ENCODE measurements around the gene TRIM33.
"Not testable (repeated sequence)": the region's sequence is repeated elsewhere in the genome, so short reads cannot be mapped to it uniquely, and the experiment has no call there.

Gene TRIM33

GRCh38 chr1:114492978-114493377 lies 18.0 kb downstream of the TRIM33 start:
- TF ChIP-seq CTCF (IDR thresholded peaks at IDR 0.05; ENCODE audit: low read depth, low read length): no peak
- in situ Hi-C loops (cut with HindIII; ENCODE audit: low sequenced_read_pairs): no loop called here
- no peak overlapping the region for H3K4me3 ChIP-seq (ENCODE audit: low read depth, low read length)

GRCh38 chr1:114490274-114490693 lies 20.7 kb downstream of the TRIM33 start:
- no peak for TF ChIP-seq CTCF (IDR thresholded peaks at IDR 0.05; ENCODE audit: low read depth, low read length)
- DNase-seq (ENCODE audit: low read depth, low spot score): no peak
- in situ Hi-C loops (cut with HindIII; ENCODE audit: low sequenced_read_pairs): no loop called here
- no peak overlapping the region for H3K4me3 ChIP-seq (ENCODE audit: low read depth, low read length)

More at GRCh38 chr1:114492978-114493377, 18.0 kb downstream of the TRIM33 start:
- no peak for DNase-seq (ENCODE audit: low read depth, low spot score)

- in situ Hi-C loops (cut with HindIII; ENCODE audit: low sequenced_read_pairs): no loop called here
- DNase-seq (ENCODE audit: low read depth, low spot score): no peak
- no peak overlapping the region for H3K4me3 ChIP-seq (ENCODE audit: low read depth, low read length)
- TF ChIP-seq CTCF (IDR thresholded peaks at IDR 0.05; ENCODE audit: low read depth, low read length): no peak
Measured at GRCh38 chr1:114488739-114489138, 22.3 kb downstream of the TRIM33 start.

GRCh38 chr1:114485286-114485685 lies 25.7 kb downstream of the TRIM33 start:
- no peak overlapping the region for H3K4me3 ChIP-seq (ENCODE audit: low read depth, low read length)
- in situ Hi-C loops (cut with HindIII; ENCODE audit: low sequenced_read_pairs): no loop called here
- DNase-seq (ENCODE audit: low read depth, low spot score): no peak
- TF ChIP-seq CTCF (IDR thresholded peaks at IDR 0.05; ENCODE audit: low read depth, low read length): no peak

DNA sequence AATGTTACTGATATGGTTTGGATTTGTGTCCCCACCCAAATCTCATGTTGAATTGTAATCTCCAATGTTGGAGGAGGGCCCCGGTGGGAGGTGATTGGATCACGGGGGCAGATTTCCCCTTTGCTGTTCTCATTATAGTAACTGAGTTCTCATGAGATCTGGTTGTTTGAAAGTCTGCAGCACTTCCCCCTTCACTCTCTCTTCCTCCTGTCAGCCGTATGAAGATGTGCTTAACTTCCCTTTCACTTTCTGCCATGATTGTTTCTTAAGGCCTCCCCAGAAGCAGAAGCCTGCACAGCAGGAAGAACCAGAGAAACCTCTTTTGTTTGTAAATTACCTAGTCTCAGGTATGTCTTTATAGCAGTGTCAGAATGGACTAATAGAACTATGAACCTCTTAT lies 28.4 kb downstream of the TRIM33 start:
- no peak for DNase-seq (ENCODE audit: low read depth, low spot score)
- H3K4me3 ChIP-seq (ENCODE audit: low read depth, low read length): no peak overlapping the region
- in situ Hi-C loops (cut with HindIII; ENCODE audit: low sequenced_read_pairs): no loop called here
- no peak for TF ChIP-seq CTCF (IDR thresholded peaks at IDR 0.05; ENCODE audit: low read depth, low read length)

- in situ Hi-C loops (cut with HindIII; ENCODE audit: low sequenced_read_pairs); H3K4me3 ChIP-seq (ENCODE audit: low read depth, low read length); DNase-seq (ENCODE audit: low read depth, low spot score): not testable (repeated sequence)
Measured at GRCh38 chr1:114479636-114480035, 31.4 kb downstream of the TRIM33 start.

DNA sequence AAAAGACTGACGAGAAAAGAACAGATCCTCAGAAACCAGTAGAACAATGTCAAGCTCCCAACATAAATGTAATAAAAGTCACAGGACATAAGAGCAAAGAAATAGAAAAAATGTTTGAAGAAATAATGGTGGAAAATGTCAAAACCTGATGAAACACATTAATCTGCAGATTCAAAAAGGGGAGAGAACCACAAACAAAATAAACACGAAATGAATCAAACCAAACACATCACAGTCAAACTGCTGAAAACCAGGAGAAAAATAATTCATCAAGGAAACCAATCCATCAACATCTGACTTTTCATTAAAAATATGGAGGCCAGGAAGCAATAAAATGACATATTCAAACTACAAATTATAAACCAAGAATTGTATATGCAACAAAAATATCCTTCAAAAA lies 31.9 kb downstream of the TRIM33 start:
- DNase-seq (ENCODE audit: low read depth, low spot score): no peak
- in situ Hi-C loops (cut with HindIII; ENCODE audit: low sequenced_read_pairs): no loop called here
- H3K4me3 ChIP-seq (ENCODE audit: low read depth, low read length): no peak overlapping the region
- TF ChIP-seq CTCF (IDR thresholded peaks at IDR 0.05; ENCODE audit: low read depth, low read length): no peak

Measured in astrocyte of the spinal cord (primary cell).